Type B pancreatic cell (in vitro differentiated cells): ENCODE measurements around the gene GEMIN5. TPM values are rescaled to one million over a fixed set of nuclear protein-coding genes. Genes with fewer than 3 reads are reported as not detected.
"Not testable (repeated sequence)": the region's sequence is repeated elsewhere in the genome, so short reads cannot be mapped to it uniquely, and the experiment has no call there.

Source experiments
- DNase-seq: peaks from one replicate; pipeline ENCODE4 v3.0.0; 2021; ENCODE audit warnings: mixed read lengths; ENCODE audit not compliant: unreplicated experiment; ENCODE audit errors: extremely low spot score
- H3K27ac Mint-ChIP-seq: 2 replicates; pipeline ENCODE4 v1.8.0; 2021; ENCODE audit warnings: mild to moderate bottlenecking, mixed read lengths
- H3K27me3 Mint-ChIP-seq: 2 replicates; pipeline ENCODE4 v1.8.0; 2021; ENCODE audit warnings: mixed read lengths
- H3K36me3 Mint-ChIP-seq: 2 replicates; pipeline ENCODE4 v1.8.0; 2021; ENCODE audit warnings: mixed read lengths
- H3K4me1 Mint-ChIP-seq: one replicate; pipeline ENCODE4 v1.8.0; 2021; ENCODE audit warnings: mixed read lengths; ENCODE audit not compliant: unreplicated experiment
- H3K4me3 Mint-ChIP-seq: 2 replicates; pipeline ENCODE4 v1.8.0; 2021; ENCODE audit warnings: mild to moderate bottlenecking, mixed read lengths
- H3K9me3 Mint-ChIP-seq: 2 replicates; pipeline ENCODE4 v1.8.0; 2021; ENCODE audit warnings: mixed read lengths
- CTCF ChIP-seq: fragments of 200-600 bp; sonication (generic); conservative IDR thresholded peaks from 2 replicates; pipeline ENCODE4 v1.5.0; 2021; ENCODE audit warnings: antibody characterized with exemption, mild to moderate bottlenecking
- total RNA-seq: library from RNA; stranded (reverse); gene quantifications from 2 replicates; pipeline ENCODE4 v1.2.1, GENCODE V29; 2021; ENCODE audit warnings: low replicate concordance

The GEMIN5 gene
- total RNA-seq, 1 donor from 2014 or later = 22.5 TPM

DNA sequence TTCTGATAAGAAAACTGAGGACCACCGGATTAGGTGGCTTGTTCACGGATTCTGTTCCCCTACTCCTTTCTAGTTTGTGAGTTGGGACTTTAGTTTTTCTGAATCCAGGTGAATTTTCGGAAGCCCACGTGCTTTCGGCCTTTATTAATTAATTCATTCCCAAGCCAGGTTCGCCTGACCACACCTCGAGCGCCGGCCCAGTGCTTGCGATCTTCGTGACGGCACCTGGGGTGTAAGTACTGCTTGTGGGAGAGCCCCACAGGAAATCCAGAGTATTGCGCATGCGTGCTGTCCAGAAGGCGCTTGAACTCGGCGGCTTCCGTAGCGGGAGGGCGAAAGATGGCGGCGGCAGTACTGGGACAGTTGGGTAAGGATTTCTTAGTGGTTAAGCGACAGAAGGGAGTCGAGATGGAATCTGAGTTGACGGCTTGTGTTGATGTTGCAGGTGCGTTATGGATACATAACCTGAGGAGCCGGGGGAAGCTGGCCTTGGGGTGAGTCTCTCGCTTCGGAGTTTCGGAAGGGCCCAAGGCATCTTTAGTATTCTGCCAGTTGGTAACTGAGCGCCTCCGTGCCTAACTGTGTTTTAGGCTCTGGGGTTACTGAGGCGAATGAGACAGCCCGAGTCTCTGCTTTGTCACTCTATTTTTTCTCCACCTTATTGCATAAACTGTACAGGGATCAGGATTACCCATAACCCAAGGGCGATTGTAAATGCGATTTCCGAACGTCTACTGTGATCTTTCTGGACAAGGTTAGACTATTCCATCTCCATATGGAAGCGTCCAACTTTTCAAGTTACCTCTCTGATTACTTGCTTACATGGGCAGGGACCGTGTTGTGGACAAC lies 3.0 kb upstream of the GEMIN5 start, which contains the start of gene MRPL22:
TSS of gene MRPL22 (plus strand) at position 302 of the 849 bp plus-strand sequence. CDS start at position 340, 38 bp downstream.
- Mint-ChIP-seq H3K4me3 (peak within 1 kb of the TSS; percentile 100), H3K9me3 (no peaks in the 10 kb centered on the region)

DNA sequence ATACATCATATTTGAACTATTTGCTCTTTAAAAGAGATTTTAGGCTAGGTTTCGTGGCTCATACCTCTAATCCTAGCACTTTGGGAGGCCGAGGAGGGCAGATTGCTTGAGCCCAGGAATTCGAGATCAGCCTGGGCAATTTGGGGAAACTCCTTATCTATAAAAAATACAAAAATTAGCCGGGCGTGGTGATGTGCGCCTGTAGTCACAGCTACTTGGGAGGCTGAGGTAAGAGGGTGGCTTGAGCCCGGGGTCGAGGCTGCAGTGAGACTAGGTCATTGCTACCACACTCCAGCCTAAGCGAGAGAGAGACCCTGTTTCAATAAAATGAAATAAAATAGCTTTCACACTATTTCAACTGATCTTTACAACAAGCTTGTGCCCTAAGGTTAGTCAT lies 2.4 kb upstream of the GEMIN5 start:
- H3K4me1 Mint-ChIP-seq = peaks cover 13% of the 10 kb centered on the region
- peak overlapping the region; percentile 96 for H3K27ac Mint-ChIP-seq
- H3K4me3 Mint-ChIP-seq = peak overlapping the region; percentile 100
- no peaks in the 10 kb centered on the region for H3K27me3 Mint-ChIP-seq
- no peaks in the 10 kb centered on the region for H3K36me3 Mint-ChIP-seq
- H3K9me3 Mint-ChIP-seq = no peaks in the 10 kb centered on the region
- TF ChIP-seq CTCF = no peak
- no peak for DNase-seq

More for the DNA sequence above, 3.0 kb upstream of the GEMIN5 start, which contains the start of gene MRPL22:
- no peak for TF ChIP-seq CTCF
- H3K27me3 Mint-ChIP-seq = no peaks in the 10 kb centered on the region
- H3K27ac Mint-ChIP-seq = peak within 1 kb of the TSS; percentile 96
- no peaks in the 10 kb centered on the region for H3K36me3 Mint-ChIP-seq
- H3K4me1 Mint-ChIP-seq = peaks cover 13% of the 10 kb centered on the region
- DNase-seq = peak; percentile 92

- not testable (repeated sequence) for H3K36me3 Mint-ChIP-seq, H3K27me3 Mint-ChIP-seq, H3K9me3 Mint-ChIP-seq, H3K27ac Mint-ChIP-seq, DNase-seq
- peaks cover 13% of the 10 kb centered on the region for H3K4me1 Mint-ChIP-seq
- H3K4me3 Mint-ChIP-seq = peak overlapping the region; percentile 100
Measured at GRCh38 chr5:154939387-154939786, 1.4 kb upstream of the GEMIN5 start.

GRCh38 chr5:154937186-154937717 lies 759 bp downstream of the GEMIN5 start:
- Mint-ChIP-seq H3K27ac (peak overlapping the region; percentile 81), H3K9me3 (no peaks in the 10 kb centered on the region), H3K4me3 (peak overlapping the region; percentile 96), H3K27me3 (no peaks in the 10 kb centered on the region), H3K4me1 (peaks cover 13% of the 10 kb centered on the region), H3K36me3 (peaks cover 14% of the 10 kb centered on the region)
- TF ChIP-seq CTCF = no peak
- DNase-seq = no peak

DNA sequence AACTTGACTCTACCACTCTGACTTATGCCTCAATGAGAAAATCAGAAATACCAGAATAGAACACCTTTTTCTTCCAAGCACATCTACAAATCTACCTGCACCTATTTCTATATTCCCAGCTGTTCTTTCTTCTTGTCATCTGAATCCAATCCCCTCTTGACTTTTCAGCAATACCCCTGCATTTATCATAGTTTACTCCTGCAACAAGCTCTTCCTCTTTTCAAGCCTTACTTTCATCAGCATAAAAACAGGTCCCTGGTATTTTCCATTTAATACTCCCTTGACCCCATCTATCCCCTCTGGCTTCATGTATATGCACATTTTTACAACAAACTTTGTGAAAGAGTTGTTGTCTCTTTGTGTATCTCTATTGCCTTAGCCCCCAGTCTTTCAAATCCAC lies 3.1 kb downstream of the GEMIN5 start:
- Mint-ChIP-seq H3K27ac (no peak overlapping the region), H3K4me3 (no peak overlapping the region), H3K27me3 (no peaks in the 10 kb centered on the region), H3K9me3 (no peaks in the 10 kb centered on the region), H3K36me3 (peaks cover 24% of the 10 kb centered on the region), H3K4me1 (peaks cover 13% of the 10 kb centered on the region)
- DNase-seq = no peak
- no peak for TF ChIP-seq CTCF

DNA sequence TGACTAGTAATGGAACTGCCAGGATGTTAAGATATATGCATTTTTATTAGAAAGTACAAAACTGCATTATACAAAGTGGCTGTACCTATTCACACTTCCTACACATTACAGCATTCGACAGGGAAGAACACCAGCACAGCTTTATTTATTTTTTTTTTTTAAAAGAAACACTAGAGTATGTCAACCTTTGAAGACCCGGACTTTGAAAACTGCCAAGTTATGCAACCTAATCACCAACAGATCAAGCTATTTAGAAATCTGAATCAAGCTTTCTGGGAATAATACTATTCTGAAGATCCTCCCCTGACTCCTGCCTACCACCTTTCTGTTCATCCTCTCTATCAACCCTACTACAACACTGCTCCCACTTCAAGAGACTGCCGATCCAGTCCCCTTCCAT lies 4.5 kb downstream of the GEMIN5 start:
- peaks cover 13% of the 10 kb centered on the region for H3K4me1 Mint-ChIP-seq
- no peaks in the 10 kb centered on the region for H3K27me3 Mint-ChIP-seq
- H3K4me3 Mint-ChIP-seq = no peak overlapping the region
- no peak for TF ChIP-seq CTCF
- no peak for DNase-seq
- H3K9me3 Mint-ChIP-seq = no peaks in the 10 kb centered on the region
- peaks cover 26% of the 10 kb centered on the region for H3K36me3 Mint-ChIP-seq
- no peak overlapping the region for H3K27ac Mint-ChIP-seq
